ENCODE results near the gene EDAR. TPM values are rescaled to one million over a fixed set of nuclear protein-coding genes. Genes with fewer than 3 reads are reported as not detected.

EDAR gene
- polyA plus RNA-seq, 1 experiment, result not detected

DNA sequence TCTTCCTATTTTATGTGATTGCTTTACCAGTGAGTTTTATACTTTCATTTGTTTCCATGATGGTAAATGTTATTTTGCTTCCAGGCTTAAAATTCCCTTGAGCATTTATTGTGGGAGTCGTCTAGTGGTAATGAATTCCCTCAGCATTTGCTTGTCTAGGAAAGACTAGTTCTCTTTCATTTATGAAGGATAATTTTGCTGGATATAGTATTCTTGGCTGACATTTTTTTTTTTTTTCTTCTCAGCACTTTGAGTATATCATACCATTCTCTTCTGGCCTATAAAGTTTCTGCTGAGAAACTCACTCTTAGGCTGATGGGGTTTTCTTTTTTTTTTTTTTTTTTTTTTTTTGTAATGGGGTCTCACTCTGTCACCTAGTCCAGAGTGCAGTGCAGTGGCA is 99.1 kb downstream of the EDAR start:
- no peak overlapping the region for H3K4me3 ChIP-seq (ENCODE audit: low read depth, low read length)
- no peak for DNase-seq (ENCODE audit: low read depth, low spot score)
- no peaks in the 10 kb centered on the region for H3K27me3 ChIP-seq (ENCODE audit: control insufficient read depth, insufficient read depth, low read length)
- ChIA-PET CTCF (no interaction called here), POLR2A (no interaction called here)
- peaks cover 7% of the 10 kb centered on the region for H3K9me3 ChIP-seq (ENCODE audit: control insufficient read depth, insufficient read depth, low read length)
- H3K27ac ChIP-seq (ENCODE audit: low read depth, low read length), result no peak overlapping the region
- TF ChIP-seq, protein P1, sequence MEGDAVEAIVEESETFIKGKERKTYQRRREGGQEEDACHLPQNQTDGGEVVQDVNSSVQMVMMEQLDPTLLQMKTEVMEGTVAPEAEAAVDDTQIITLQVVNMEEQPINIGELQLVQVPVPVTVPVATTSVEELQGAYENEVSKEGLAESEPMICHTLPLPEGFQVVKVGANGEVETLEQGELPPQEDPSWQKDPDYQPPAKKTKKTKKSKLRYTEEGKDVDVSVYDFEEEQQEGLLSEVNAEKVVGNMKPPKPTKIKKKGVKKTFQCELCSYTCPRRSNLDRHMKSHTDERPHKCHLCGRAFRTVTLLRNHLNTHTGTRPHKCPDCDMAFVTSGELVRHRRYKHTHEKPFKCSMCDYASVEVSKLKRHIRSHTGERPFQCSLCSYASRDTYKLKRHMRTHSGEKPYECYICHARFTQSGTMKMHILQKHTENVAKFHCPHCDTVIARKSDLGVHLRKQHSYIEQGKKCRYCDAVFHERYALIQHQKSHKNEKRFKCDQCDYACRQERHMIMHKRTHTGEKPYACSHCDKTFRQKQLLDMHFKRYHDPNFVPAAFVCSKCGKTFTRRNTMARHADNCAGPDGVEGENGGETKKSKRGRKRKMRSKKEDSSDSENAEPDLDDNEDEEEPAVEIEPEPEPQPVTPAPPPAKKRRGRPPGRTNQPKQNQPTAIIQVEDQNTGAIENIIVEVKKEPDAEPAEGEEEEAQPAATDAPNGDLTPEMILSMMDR (IDR thresholded peaks at IDR 0.05; ENCODE audit: low read depth, low read length), result no peak

DNA sequence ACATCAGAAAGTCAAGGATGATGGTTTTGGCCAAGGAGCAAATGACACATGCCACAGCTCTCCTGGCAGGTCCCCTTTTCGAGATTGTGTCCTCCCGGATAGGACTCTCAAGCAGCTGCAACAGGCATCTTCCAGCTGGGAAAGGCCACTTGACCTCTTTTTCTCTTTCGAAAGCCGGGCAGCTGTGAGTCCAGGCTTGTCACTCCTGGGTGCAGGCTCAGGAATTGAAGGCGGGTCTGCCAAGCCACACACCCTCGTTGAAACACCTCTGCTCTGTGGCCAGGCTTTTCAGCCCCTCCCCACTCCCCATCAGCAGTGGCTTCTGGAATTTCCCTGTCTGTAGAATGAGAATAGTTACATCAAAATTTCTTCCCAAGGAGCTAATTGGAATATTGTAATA is 104.4 kb downstream of the EDAR start:
- H3K4me3 ChIP-seq (ENCODE audit: low read depth, low read length), result no peak overlapping the region
- H3K27me3 ChIP-seq (ENCODE audit: control insufficient read depth, insufficient read depth, low read length), result no peaks in the 10 kb centered on the region
- DNase-seq (ENCODE audit: low read depth, low spot score), result no peak
- TF ChIP-seq, protein P1 (IDR thresholded peaks at IDR 0.05; ENCODE audit: low read depth, low read length), result no peak
- ChIA-PET CTCF (interaction anchor here (1.0 kb wide), 1 partner anchor 60 kb away, joined by 3 read pairs; no protein-coding TSS in a partner anchor), POLR2A (no interaction called here)
- peaks cover 3% of the 10 kb centered on the region; the same call in 1 of the 2 replicates for H3K9me3 ChIP-seq (ENCODE audit: control insufficient read depth, insufficient read depth, low read length)
- H3K27ac ChIP-seq (ENCODE audit: low read depth, low read length), result no peak overlapping the region

DNA sequence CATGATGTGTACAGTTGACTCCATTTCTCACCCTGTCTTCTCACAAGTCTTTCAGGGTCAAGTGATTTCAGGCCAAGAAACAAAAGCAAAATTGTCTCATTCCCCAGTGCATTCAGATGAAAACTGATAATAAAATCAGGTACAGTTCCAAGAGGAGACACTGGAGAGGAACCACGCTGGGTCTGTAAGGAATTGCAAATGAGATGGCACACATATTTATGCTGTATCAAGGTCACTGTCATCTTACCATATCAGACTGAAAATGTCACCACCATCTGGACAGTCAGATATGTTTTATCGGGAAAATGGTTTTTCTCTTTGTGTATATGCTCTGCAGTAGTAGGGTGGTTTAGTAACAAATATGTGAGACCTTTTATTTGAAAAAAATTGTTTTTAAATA is 110.7 kb downstream of the EDAR start:
- Histone ChIP-seq H3K4me3 (ENCODE audit: low read depth, low read length) (no peak overlapping the region), H3K27me3 (ENCODE audit: control insufficient read depth, insufficient read depth, low read length) (no peaks in the 10 kb centered on the region), H3K27ac (ENCODE audit: low read depth, low read length) (no peak overlapping the region), H3K9me3 (ENCODE audit: control insufficient read depth, insufficient read depth, low read length) (no peaks in the 10 kb centered on the region)
- TF ChIP-seq, protein P1 (IDR thresholded peaks at IDR 0.05; ENCODE audit: low read depth, low read length), result no peak
- ChIA-PET POLR2A (no interaction called here), CTCF (no interaction called here)
- no peak for DNase-seq (ENCODE audit: low read depth, low spot score)

DNA sequence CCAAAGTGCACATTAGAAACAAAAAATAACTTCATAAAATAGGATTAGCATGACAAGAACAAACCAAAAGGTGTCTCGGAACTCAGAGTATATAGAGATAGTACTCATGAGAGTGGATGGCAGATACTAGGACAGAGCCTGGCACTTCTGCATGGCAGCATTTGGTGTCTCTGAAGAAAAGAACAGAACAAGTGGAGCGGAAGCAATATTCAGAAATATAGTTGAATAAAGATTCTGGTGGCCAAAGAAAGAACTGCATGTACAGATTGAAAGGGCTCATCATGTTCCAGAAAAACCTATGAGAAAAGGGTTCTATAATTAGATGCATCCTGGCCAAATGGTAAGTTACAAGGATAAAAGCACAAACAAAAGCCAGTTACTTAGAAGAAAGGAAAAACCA is 111.5 kb downstream of the EDAR start:
- Histone ChIP-seq H3K4me3 (ENCODE audit: low read depth, low read length) (no peak overlapping the region), H3K9me3 (ENCODE audit: control insufficient read depth, insufficient read depth, low read length) (no peaks in the 10 kb centered on the region), H3K27me3 (ENCODE audit: control insufficient read depth, insufficient read depth, low read length) (no peaks in the 10 kb centered on the region), H3K27ac (ENCODE audit: low read depth, low read length) (no peak overlapping the region)
- no peak for DNase-seq (ENCODE audit: low read depth, low spot score)
- TF ChIP-seq, protein P1 (IDR thresholded peaks at IDR 0.05; ENCODE audit: low read depth, low read length), result peak; percentile 12; the same call in 1 of the 2 replicates
- ChIA-PET POLR2A (no interaction called here), CTCF (no interaction called here)

DNA sequence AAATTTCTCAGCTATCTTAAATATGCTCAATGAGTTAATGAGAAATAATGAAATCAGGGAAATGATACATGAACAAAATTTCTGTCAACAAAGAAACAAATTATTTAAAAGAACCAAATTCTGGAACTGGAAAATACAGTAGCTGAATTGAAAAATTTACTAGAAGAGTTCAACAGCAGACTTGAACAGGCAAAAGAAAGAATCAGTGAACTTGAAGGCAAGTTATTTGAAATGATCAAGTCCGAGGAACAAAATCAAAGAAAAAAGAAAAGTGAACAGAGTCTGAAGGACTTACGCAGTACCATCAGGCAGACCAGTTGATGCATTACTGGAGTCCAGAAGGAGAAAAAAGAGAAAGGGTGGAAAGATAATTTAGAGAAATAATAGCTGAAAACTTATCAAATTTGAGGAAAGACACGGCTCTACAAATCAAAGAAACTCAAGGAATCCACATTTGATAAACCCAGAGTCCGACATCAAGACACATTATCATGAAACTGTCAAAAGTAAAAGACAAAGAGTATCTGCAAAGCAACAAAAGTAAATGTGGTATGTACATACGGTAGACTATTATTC is 118.9 kb downstream of the EDAR start:
- ChIA-PET POLR2A (no interaction called here), CTCF (no interaction called here)
- H3K4me3 ChIP-seq (ENCODE audit: low read depth, low read length), result no peak overlapping the region

More for the DNA sequence above, 118.9 kb downstream of the EDAR start:
- Histone ChIP-seq H3K9me3 (ENCODE audit: control insufficient read depth, insufficient read depth, low read length) (peaks cover 5% of the 10 kb centered on the region), H3K27me3 (ENCODE audit: control insufficient read depth, insufficient read depth, low read length) (no peaks in the 10 kb centered on the region), H3K27ac (ENCODE audit: low read depth, low read length) (no peak overlapping the region)
- TF ChIP-seq, protein P1 (IDR thresholded peaks at IDR 0.05; ENCODE audit: low read depth, low read length), result no peak
- DNase-seq (ENCODE audit: low read depth, low spot score), result no peak
